Stimulated activated naive CD8-positive, alpha-beta T cell treated with anti-CD3 and anti-CD28 coated beads, Interleukin-15, amount 100 ng/mL, for 72 hours (primary cell): ENCODE measurements around the gene GTSE1.
A peak's percentile ranks its signal among the peaks of the same experiment; 100 is the strongest.

Experiments used
- ATAC-seq: fragments of 150-1000 bp; cut with Tn5 transposase; 2 replicates; pipeline ENCODE4 v1.10.0; 2021; ENCODE audit warnings: mild to moderate bottlenecking, moderate library complexity
- DNase-seq, 2 donors: peaks; one replicate each; pipeline ENCODE4 v3.0.0; 2021 to 2022
- H3K27ac Mint-ChIP-seq, 2 donors: one replicate each; pipeline ENCODE4 v1.8.0; 2022; ENCODE audit warnings: mild to moderate bottlenecking in 2 of 2, mixed read lengths in 2 of 2, moderate library complexity in 2 of 2
- H3K27me3 Mint-ChIP-seq: one replicate; pipeline ENCODE4 v1.8.0; 2022; ENCODE audit warnings: mixed read lengths
- H3K4me1 Mint-ChIP-seq: one replicate; pipeline ENCODE4 v1.8.0; 2022; ENCODE audit warnings: mild to moderate bottlenecking, mixed read lengths
- H3K4me3 Mint-ChIP-seq, 2 donors: one replicate each; pipeline ENCODE4 v1.8.0; 2022; ENCODE audit warnings: mild to moderate bottlenecking in 2 of 2, mixed read lengths in 2 of 2, moderate library complexity in 1 of 2
- H3K9me3 Mint-ChIP-seq, 2 donors: one replicate each; pipeline ENCODE4 v1.8.0; 2022; ENCODE audit warnings: mixed read lengths in 2 of 2

The GTSE1 gene

GRCh38 chr22:46267431-46268279, 29.0 kb upstream of the GTSE1 start, which contains the start of gene TTC38:
Gene TTC38, plus strand, starts transcription at chr22:46268008. Its CDS starts 32 bp downstream, at chr22:46268040.
- Mint-ChIP-seq H3K27me3 (peaks cover 49% of the 10 kb centered on the region), H3K4me1 (peaks cover 21% of the 10 kb centered on the region), H3K27ac (peak within 1 kb of the TSS; percentile 80 to 90), H3K9me3 (peaks cover 10 to 14% of the 10 kb centered on the region in 2 donors), H3K4me3 (peak within 1 kb of the TSS; percentile 88 to 93)
- DNase-seq = peak; percentile 48 to 50
- peak; percentile 86 for ATAC-seq

DNA sequence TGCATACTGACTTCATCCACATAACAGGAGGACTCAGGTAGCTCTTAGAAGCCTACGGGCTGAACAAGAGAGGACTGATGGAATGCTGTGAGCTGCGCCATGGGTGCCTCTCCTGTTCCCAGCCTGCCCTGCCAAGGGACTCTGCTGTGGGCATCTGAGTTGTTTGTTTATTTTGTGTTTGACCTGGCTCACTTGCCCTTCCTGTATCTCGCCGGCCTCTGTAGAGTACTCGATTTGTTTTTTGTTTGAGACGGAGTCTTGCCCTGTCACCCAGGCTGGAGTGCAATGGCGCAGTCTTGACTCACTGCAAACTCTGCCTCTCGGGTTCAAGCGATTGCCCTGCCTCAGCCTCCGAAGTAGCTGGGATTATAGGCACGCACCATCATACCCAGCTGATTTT, 27.1 kb upstream of the GTSE1 start:
- ATAC-seq (no peak), DNase-seq (no peak)
- Mint-ChIP-seq H3K27ac (no peak overlapping the region), H3K27me3 (peaks cover 31% of the 10 kb centered on the region), H3K9me3 (peaks cover 10 to 14% of the 10 kb centered on the region in 2 donors), H3K4me1 (peaks cover 15% of the 10 kb centered on the region), H3K4me3 (no peak overlapping the region)

- peaks cover 18% of the 10 kb centered on the region for H3K4me1 Mint-ChIP-seq
- no peak overlapping the region for H3K4me3 Mint-ChIP-seq
- peaks cover 6 to 9% of the 10 kb centered on the region in 2 donors for H3K9me3 Mint-ChIP-seq
- no peak overlapping the region for H3K27ac Mint-ChIP-seq
- peaks cover 5% of the 10 kb centered on the region for H3K27me3 Mint-ChIP-seq
- DNase-seq = no peak
- no peak for ATAC-seq
Measured at GRCh38 chr22:46272196-46272595, 24.5 kb upstream of the GTSE1 start.

- H3K4me3 Mint-ChIP-seq = no peak overlapping the region
- DNase-seq = no peak
- peaks cover 6 to 9% of the 10 kb centered on the region in 2 donors for H3K9me3 Mint-ChIP-seq
- H3K27ac Mint-ChIP-seq = no peak overlapping the region
- H3K27me3 Mint-ChIP-seq = no peaks in the 10 kb centered on the region
- ATAC-seq = no peak
- peaks cover 13% of the 10 kb centered on the region for H3K4me1 Mint-ChIP-seq
Measured at GRCh38 chr22:46272762-46273431, 23.8 kb upstream of the GTSE1 start.

GRCh38 chr22:46273432-46274148, 23.1 kb upstream of the GTSE1 start:
- Mint-ChIP-seq H3K27ac (no peak overlapping the region), H3K4me3 (no peak overlapping the region), H3K27me3 (no peaks in the 10 kb centered on the region), H3K9me3 (peaks cover 6 to 9% of the 10 kb centered on the region in 2 donors), H3K4me1 (peaks cover 6% of the 10 kb centered on the region)
- no peak for ATAC-seq
- DNase-seq = no peak

DNA sequence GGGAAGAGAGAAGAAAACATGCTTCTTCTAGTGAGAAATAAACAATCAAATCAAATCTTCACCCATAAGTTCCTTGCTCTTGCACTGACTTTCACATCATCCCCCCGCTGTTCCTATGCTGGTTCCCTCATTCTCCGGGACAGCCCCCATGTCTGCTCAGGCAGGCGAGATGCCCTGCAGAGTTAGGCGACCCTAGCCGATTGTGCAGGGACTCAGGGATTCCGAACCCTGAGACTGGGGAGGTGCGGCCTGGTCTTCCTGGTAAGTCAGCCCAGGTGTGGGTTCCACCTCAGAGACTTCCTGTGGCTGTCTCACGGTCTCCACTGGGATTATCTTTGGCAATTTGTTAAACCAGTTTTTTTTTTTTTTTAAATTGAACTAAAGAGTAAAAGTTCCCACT, 22.3 kb upstream of the GTSE1 start:
- ATAC-seq (no peak), DNase-seq (no peak)
- H3K27me3 Mint-ChIP-seq = no peaks in the 10 kb centered on the region
- H3K9me3 Mint-ChIP-seq = peaks cover 6 to 9% of the 10 kb centered on the region in 2 donors
- H3K4me1 Mint-ChIP-seq = peaks cover 5% of the 10 kb centered on the region
- H3K4me3 Mint-ChIP-seq = no peak overlapping the region
- no peak overlapping the region for H3K27ac Mint-ChIP-seq

- DNase-seq (no peak), ATAC-seq (no peak)
- H3K9me3 Mint-ChIP-seq = peaks cover 6 to 9% of the 10 kb centered on the region in 2 donors
- no peaks in the 10 kb centered on the region for H3K27me3 Mint-ChIP-seq
- H3K27ac Mint-ChIP-seq = no peak overlapping the region
- peaks cover 5% of the 10 kb centered on the region for H3K4me1 Mint-ChIP-seq
- H3K4me3 Mint-ChIP-seq = no peak overlapping the region
Measured at GRCh38 chr22:46275455-46276122, 21.1 kb upstream of the GTSE1 start.

DNA sequence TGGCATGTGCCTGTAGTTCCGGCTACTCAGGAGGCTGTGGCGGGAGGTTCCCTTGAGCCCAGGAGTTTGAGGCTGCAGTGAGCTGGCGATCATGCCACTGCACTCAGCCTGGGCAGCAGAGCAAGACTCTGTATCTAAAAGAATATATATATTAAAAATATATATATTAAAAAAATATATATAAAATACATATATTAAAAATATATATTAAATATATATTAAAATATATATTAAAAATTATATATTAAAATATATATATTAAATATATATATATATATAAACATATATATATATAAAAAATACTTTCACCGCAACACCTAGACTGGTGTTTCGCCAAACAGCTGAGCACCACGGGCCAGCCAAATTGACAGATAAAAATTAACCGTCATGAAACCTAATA, 20.1 kb upstream of the GTSE1 start:
- Mint-ChIP-seq H3K4me3 (no peak overlapping the region), H3K9me3 (peaks cover 6 to 9% of the 10 kb centered on the region in 2 donors), H3K27ac (no peak overlapping the region), H3K27me3 (no peaks in the 10 kb centered on the region), H3K4me1 (peaks cover 5% of the 10 kb centered on the region)
- no peak for DNase-seq
- no peak for ATAC-seq

DNA sequence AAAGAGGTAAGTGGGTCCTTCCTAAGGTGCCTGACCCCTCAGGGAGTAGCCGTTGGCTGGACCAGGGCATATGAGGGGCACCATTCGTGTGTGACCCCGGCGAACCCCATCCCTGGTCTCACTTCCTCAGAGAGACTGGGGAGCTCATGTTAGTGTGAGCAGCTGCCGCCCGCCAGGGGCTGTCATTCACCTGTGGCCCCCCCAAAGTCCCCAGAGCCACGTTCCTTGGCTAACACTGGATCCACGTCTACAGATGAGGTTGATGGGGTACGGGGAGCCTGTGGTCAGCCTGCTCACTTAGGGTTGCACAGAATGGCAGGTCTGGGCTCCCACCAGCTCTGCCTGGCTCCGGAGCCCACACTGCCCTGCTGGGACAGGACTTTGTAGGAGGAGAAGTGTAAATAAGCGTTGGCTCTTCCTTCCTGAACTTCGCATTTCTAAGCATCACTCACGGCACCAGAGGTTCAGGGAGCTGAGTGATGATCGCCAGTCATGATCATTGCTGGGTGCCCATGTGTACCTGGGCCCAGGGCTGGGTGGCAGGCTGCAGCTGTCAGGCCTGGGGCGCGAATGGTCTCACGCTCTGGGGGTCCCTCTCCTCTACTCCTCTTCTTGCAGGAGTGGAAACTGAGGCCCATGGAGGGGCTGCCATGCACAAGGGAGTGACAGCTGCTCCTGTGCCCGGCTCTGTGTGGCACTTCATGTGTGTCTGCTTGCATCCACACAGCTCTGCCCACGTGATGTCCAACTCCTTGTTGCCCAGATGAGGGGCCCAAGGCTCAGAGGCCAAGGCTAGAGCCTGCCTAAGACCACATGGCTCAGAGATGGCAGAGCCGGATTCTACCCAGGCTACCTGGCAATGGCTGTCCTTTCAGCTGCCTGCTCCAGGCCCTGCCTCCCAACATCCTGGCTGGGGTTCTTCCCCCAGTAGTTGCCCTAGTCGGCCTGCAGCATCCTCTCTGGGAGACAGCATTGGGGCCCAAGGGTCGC, 17.7 kb upstream of the GTSE1 start:
- H3K4me3 Mint-ChIP-seq = no peak overlapping the region
- ATAC-seq = no peak

DNA sequence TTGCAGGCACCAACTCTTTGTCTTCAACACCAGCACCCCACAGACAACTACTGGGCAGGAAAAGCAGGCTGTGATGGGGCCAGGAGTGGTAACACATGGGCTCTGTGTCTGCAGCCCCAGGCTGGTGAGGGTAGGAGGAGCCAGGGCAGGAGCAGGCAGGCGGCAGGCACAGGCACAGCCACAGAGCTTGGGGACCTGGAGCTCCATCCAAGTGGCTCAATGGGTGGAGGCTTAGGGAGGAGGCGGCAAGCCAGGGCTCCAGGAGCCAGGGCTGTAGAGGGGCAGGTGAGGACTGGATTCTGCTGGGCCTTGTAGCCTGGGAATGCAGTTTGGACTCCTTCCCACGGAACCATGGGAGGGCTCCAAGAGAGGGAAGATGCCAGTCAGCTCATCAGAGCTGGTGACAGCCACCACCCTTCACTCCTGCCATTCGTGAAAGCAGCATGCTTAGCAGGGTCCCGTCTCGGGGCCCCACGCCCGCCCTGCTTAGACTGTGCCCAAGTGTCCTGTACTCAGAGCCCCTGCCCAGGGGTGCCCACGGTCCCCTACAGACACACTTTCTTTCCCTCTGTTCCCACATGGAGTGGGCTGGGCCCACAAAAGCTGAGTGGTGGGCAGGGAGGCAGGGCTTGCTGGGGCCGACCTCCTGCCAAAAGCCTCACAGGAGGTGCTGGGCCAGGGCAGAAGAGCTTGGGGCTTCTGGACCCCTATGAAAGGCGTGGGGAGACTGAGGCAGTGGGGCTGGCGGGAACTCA, 16.4 kb upstream of the GTSE1 start:
- ATAC-seq (no peak), DNase-seq (no peak)
- H3K27ac Mint-ChIP-seq = no peak overlapping the region
- H3K27me3 Mint-ChIP-seq = no peaks in the 10 kb centered on the region
- no peak overlapping the region for H3K4me3 Mint-ChIP-seq
- H3K9me3 Mint-ChIP-seq = peaks cover 5 to 8% of the 10 kb centered on the region in 2 donors
- H3K4me1 Mint-ChIP-seq = peaks cover 5% of the 10 kb centered on the region

More for the DNA sequence above, 17.7 kb upstream of the GTSE1 start:
- peaks cover 6 to 9% of the 10 kb centered on the region in 2 donors for H3K9me3 Mint-ChIP-seq
- H3K4me1 Mint-ChIP-seq = peaks cover 5% of the 10 kb centered on the region
- no peaks in the 10 kb centered on the region for H3K27me3 Mint-ChIP-seq
- DNase-seq = no peak
- no peak overlapping the region for H3K27ac Mint-ChIP-seq

DNA sequence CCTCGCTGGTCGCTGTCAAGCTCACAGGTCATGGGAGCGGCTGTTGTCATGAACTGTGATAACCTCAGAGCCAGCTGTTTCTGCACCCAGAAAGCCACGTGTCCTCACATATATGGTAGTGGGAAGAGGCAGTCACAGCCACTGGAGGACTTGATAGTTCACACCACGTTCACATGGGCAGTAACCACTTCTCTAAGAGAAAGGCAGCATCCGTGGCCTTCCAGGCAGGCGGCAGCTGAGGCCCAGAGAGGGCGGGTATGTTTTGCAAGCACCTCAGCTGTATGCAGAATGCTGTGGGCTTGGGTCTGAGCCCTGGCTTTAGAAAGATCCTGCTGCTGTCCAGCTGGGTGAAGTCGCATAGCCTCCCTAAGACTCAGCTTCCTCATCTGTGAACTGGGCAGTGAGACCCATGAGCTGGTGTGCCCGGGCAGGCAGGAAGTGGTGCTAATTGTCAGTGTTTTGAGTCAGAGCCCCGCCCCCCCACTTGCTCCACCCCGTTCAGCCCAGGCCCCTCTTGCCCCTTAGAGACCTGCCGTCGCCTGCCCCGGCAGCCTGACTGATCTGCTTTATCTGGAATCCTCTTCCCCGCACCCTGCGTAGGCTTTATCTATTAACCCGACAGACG, 15.6 kb upstream of the GTSE1 start:
- no peak overlapping the region for H3K4me3 Mint-ChIP-seq
- H3K4me1 Mint-ChIP-seq = no peaks in the 10 kb centered on the region
- DNase-seq (no peak), ATAC-seq (no peak)
- H3K9me3 Mint-ChIP-seq = no peaks in the 10 kb centered on the region
- no peak overlapping the region for H3K27ac Mint-ChIP-seq
- no peaks in the 10 kb centered on the region for H3K27me3 Mint-ChIP-seq

DNA sequence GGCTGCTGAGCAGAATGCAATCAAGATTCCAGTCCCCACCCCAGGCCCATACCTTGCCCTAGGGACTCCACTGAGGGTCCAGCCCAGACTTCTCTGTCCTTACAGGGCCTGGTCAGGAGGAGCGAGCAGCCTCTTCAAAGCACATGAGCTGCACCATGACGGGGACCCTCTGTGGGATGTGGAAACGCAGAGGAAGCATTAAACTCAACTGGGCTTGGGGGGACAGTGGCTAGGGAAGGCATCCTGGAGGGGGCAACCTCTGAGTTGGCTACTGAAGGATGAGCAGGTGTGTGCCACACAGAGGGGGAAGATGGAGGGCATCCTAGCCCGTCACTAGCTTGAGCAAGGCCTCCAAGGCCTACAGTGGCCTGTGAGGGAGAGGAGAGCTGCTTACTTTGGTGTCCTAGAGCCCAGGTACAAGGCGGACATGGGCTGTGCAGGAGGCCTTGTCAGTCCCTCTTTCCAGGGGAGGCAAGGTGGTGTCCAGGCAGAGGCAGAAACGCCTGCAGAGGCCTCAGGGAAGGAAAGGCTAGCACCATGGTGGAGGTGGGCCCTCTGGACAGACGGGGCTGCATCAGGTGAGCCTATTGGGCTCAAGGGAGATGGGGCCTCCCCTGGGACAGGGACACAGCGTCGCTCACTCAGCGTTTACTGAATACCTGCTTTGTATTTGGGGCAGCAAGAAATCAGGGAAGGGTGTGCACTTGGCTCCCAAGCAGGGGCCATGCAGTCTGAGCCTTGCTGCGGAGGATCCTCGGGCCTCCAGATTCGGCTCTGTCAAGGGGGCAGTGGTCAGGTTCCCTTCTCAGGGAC, 14.6 kb upstream of the GTSE1 start:
- H3K27me3 Mint-ChIP-seq = no peaks in the 10 kb centered on the region
- ATAC-seq (no peak), DNase-seq (no peak)
- no peak overlapping the region for H3K27ac Mint-ChIP-seq
- peaks cover under 1% of the 10 kb centered on the region for H3K4me1 Mint-ChIP-seq
- no peaks in the 10 kb centered on the region for H3K9me3 Mint-ChIP-seq
- no peak overlapping the region for H3K4me3 Mint-ChIP-seq

- Mint-ChIP-seq H3K4me1 (peaks cover 16% of the 10 kb centered on the region), H3K9me3 (no peaks in the 10 kb centered on the region), H3K4me3 (no peak overlapping the region), H3K27me3 (no peaks in the 10 kb centered on the region), H3K27ac (no peak overlapping the region)
- DNase-seq = no peak
- no peak for ATAC-seq
Measured at GRCh38 chr22:46286006-46286405, 10.7 kb upstream of the GTSE1 start.
